Endothelial cell of umbilical vein (primary cell): ENCODE results near the gene BAG3. TPM values are rescaled to one million over a fixed set of nuclear protein-coding genes. Genes with fewer than 3 reads are reported as not detected.

Experiments used
- BruUV-seq: library from RNA; stranded (reverse); fragments of 400-500 nt; replicated peaks from 2 replicates; lab custom pipeline; 2021; lab: Mats Ljungman, UMichigan
- CTCF ChIA-PET: fragments of 300-600, 350-600 bp; sonication (Branson Sonifier 250); formaldehyde crosslinking; loops from one replicate; lab custom pipeline; 2021; ENCODE audit warnings: antibody characterized with exemption, inconsistent platforms; lab: Charles Lee
- POLR2A ChIA-PET: fragments of 300-600, 350-600 bp; sonication (Branson Sonifier 250); formaldehyde crosslinking; loops from one replicate; lab custom pipeline; 2021; ENCODE audit warnings: antibody characterized with exemption, inconsistent platforms; lab: Charles Lee
- DNase-seq: peaks from one replicate; pipeline ENCODE4 v3.0.0-alpha.2; 2011; ENCODE audit warnings: low read depth, low spot score
- FAIRE-seq: peaks from 2 replicates; lab custom pipeline; 2011; peaks lifted over from hg19 to GRCh38; lab: Jason Lieb, UNC
- H2AFZ ChIP-seq: 2 replicates; pipeline ENCODE4 v1.6.0; 2012; ENCODE audit warnings: low read depth, low read length, control low read depth, inconsistent platforms
- H3K27ac ChIP-seq: 2 replicates; pipeline ENCODE4 v1.5.1; 2011; ENCODE audit warnings: low read depth, mild to moderate bottlenecking, control low read depth, low read length, moderate library complexity; ENCODE audit not compliant: insufficient read depth
- H3K27me3 ChIP-seq, 2 experiments: 2 replicates each; pipeline versions ENCODE4 v1.6.0 to v1.6.1; 2011; ENCODE audit warnings: low read length in 2 of 2, mixed read lengths in 1 of 2; ENCODE audit not compliant: control insufficient read depth in 2 of 2, insufficient read depth in 2 of 2
- H3K36me3 ChIP-seq, 2 experiments: 2 replicates in 1 of 2; 3 replicates in 1 of 2; pipeline ENCODE4 v1.5.1; 2011; ENCODE audit warnings: low read length in 2 of 2, mild to moderate bottlenecking in 1 of 2, moderate library complexity in 1 of 2; ENCODE audit not compliant: control insufficient read depth in 2 of 2, insufficient read depth in 2 of 2; ENCODE audit errors: extremely low read depth in 1 of 2
- H3K4me1 ChIP-seq: 3 replicates; pipeline ENCODE4 v1.5.1; 2011; ENCODE audit warnings: mild to moderate bottlenecking, low read length; ENCODE audit not compliant: control insufficient read depth, insufficient read depth; ENCODE audit errors: extremely low read depth
- H3K4me2 ChIP-seq: 2 replicates; pipeline ENCODE4 v1.6.1; 2011; ENCODE audit warnings: low read length, control low read depth, mixed read lengths; ENCODE audit not compliant: insufficient read depth
- H3K4me3 ChIP-seq, 3 experiments: fragments of 200-600 bp in 1 of 3; sonication (generic), shearing (Covaris generic) in 1 of 3; replicated peaks in 1 of 3; 2 replicates each; pipeline ENCODE4 v1.5.1; 2011 to 2016; ENCODE audit warnings: control low read depth in 3 of 3, low read length in 3 of 3, mild to moderate bottlenecking in 2 of 3, inconsistent platforms in 1 of 3, low read depth in 1 of 3, moderate library complexity in 1 of 3; ENCODE audit not compliant: insufficient read depth in 1 of 3
- H3K79me2 ChIP-seq: 2 replicates; pipeline ENCODE4 v1.6.0; 2012; ENCODE audit warnings: low read length, inconsistent platforms; ENCODE audit not compliant: control insufficient read depth, insufficient read depth
- H3K9ac ChIP-seq: replicated peaks from 2 replicates; pipeline ENCODE3; 2011; ENCODE audit warnings: low read length, control low read depth; ENCODE audit not compliant: insufficient read depth; ENCODE audit errors: extremely low read depth
- H3K9me1 ChIP-seq: replicated peaks from 3 replicates; pipeline ENCODE4 v1.6.0; 2011; ENCODE audit warnings: mild to moderate bottlenecking, low read length; ENCODE audit not compliant: control insufficient read depth, insufficient read depth; ENCODE audit errors: extremely low read depth
- H3K9me3 ChIP-seq: replicated peaks from 2 replicates; pipeline ENCODE4 v1.5.1; 2012; ENCODE audit warnings: low read length, inconsistent platforms; ENCODE audit not compliant: control insufficient read depth, insufficient read depth
- H4K20me1 ChIP-seq: replicated peaks from 2 replicates; pipeline ENCODE3; 2011; ENCODE audit warnings: mild to moderate bottlenecking, low read length; ENCODE audit not compliant: control insufficient read depth, insufficient read depth; ENCODE audit errors: extremely low read depth
- CTCF ChIP-seq, 2 donors: IDR thresholded peaks; 1 replicate in 1 of 2; 2 replicates in 1 of 2; pipeline ENCODE4 v1.5.1; 2011; ENCODE audit warnings: low read length in 2 of 2, mild to moderate bottlenecking in 2 of 2, moderate library complexity in 2 of 2, control low read depth in 1 of 2, inconsistent platforms in 1 of 2, low read depth in 1 of 2; ENCODE audit not compliant: insufficient read depth in 1 of 2; ENCODE audit errors: extremely low read depth in 1 of 2
- EZH2 ChIP-seq: IDR thresholded peaks from 2 replicates; pipeline ENCODE4 v1.6.1; 2012; ENCODE audit warnings: borderline replicate concordance, low read depth, mild to moderate bottlenecking, moderate library complexity, low read length, inconsistent platforms; ENCODE audit not compliant: severe bottlenecking
- FOS ChIP-seq: IDR thresholded peaks from 2 replicates; pipeline ENCODE4 v1.6.1; 2011; ENCODE audit warnings: mild to moderate bottlenecking, low read length, moderate library complexity, borderline replicate concordance; ENCODE audit not compliant: insufficient read depth
- GATA2 ChIP-seq: IDR thresholded peaks from 2 replicates; pipeline ENCODE4 v1.7.0; 2011; ENCODE audit warnings: low read depth, mild to moderate bottlenecking, moderate library complexity, mixed read lengths, low read length; ENCODE audit not compliant: insufficient read length, insufficient read depth
- JUN ChIP-seq: IDR thresholded peaks from 2 replicates; pipeline ENCODE4 v1.6.1; 2011; ENCODE audit warnings: borderline replicate concordance, low read depth; ENCODE audit not compliant: insufficient read length, insufficient read depth
- MAX ChIP-seq: IDR thresholded peaks from 2 replicates; pipeline ENCODE4 v1.6.1; 2011; ENCODE audit not compliant: insufficient read depth, insufficient read length
- MYC ChIP-seq: IDR thresholded peaks from one replicate; pipeline ENCODE4 v1.6.1; 2011; ENCODE audit warnings: mild to moderate bottlenecking, low read depth, low read length
- POLR2A ChIP-seq: IDR thresholded peaks from 2 replicates; pipeline ENCODE4 v1.6.1; 2012; ENCODE audit warnings: low read depth, mild to moderate bottlenecking, control low read depth, low read length
- POLR2AphosphoS5 ChIP-seq: IDR thresholded peaks from 2 replicates; pipeline ENCODE4 v1.6.1; 2012; ENCODE audit warnings: low read depth, mild to moderate bottlenecking, control low read depth, low read length, moderate library complexity; ENCODE audit not compliant: insufficient read depth
- dilution Hi-C: fragments of 300-500 bp; cut with MboI; formaldehyde crosslinking; loops from one replicate; pipeline ENCODE4 v1.15.0; 2019; ENCODE audit warnings: low sequenced_read_pairs; ENCODE audit not compliant: extremely low pct_ligation_motif_present
- intact Hi-C: fragments of 100-400 bp; cut with micrococcal nuclease; formaldehyde crosslinking; loops from one replicate; pipeline ENCODE4 v1.10.0; 2022
- polyA plus RNA-seq, 4 experiments: library from polyadenylated mRNA; depleted of rRNA in 3 of 4; stranded (reverse) in 3 of 4; unstranded in 1 of 4; fragments of >200 nt; gene quantifications; 2 replicates each; pipeline versions ENCODE4 v1.2.1 to v1.2.3, GENCODE V29; 2011 to 2012; ENCODE audit warnings: missing spikeins in 1 of 4
- total RNA-seq: library from RNA; stranded (reverse); gene quantifications from 2 replicates; pipeline ENCODE4 v1.2.3, GENCODE V29; 2021

The BAG3 gene
- total and polyA plus RNA-seq, 2 donors (not counting 3 experiments of a cell fraction or from before 2014, with no cell fraction given): 25.2 to 66.7 TPM

- Histone ChIP-seq H3K79me2 (no peaks in the 10 kb centered on the region), H4K20me1 (no peaks in the 10 kb centered on the region), H3K4me2 (no peak overlapping the region), H3K27me3 (no peaks in the 10 kb centered on the region), H3K36me3 (no peaks in the 10 kb centered on the region), H3K9ac (no peak overlapping the region), H3K4me1 (peaks cover 3% of the 10 kb centered on the region), H2AFZ (no peak overlapping the region), H3K27ac (no peak overlapping the region), H3K4me3 (no peak overlapping the region), H3K9me1 (no peaks in the 10 kb centered on the region), H3K9me3 (no peaks in the 10 kb centered on the region)
- TF ChIP-seq POLR2AphosphoS5 (no peak), POLR2A (no peak), EZH2 (no peak), MAX (no peak)
- ChIA-PET POLR2A (no interaction called here), CTCF (interaction anchor here (0.8 to 1.0 kb wide), 4 partner anchors 8 to 56 kb away, joined by 3 to 5 read pairs (median 4); partner anchors contain the start of gene INPP5F)
- BruUV-seq: no TSS peak
- DNase-seq: no peak
- dilution Hi-C loops: no loop called here
- intact Hi-C loops: no loop called here
- no peak for FAIRE-seq
These were observed 43.4 kb downstream of the BAG3 start for GRCh38 chr10:119694608-119695007.

GRCh38 chr10:119700321-119700954 is 49.3 kb downstream of the BAG3 start:
- intact Hi-C loops (no loop called here), dilution Hi-C loops (no loop called here)
- no peaks in the 10 kb centered on the region for H3K9me1 ChIP-seq
- no peak overlapping the region for H3K27ac ChIP-seq
- no peaks in the 10 kb centered on the region for H4K20me1 ChIP-seq
- H3K9me3 ChIP-seq: no peaks in the 10 kb centered on the region
- no peak overlapping the region for H3K9ac ChIP-seq
- H3K36me3 ChIP-seq: no peaks in the 10 kb centered on the region
- H3K79me2 ChIP-seq: no peaks in the 10 kb centered on the region
- TF ChIP-seq POLR2A (no peak), JUN (no peak), MAX (no peak), CTCF (IDR thresholded peaks at IDR 0.05; ENCODE audit: extremely low read depth in 1 of 2, insufficient read depth in 1 of 2, low read depth in 1 of 2, low read length in 2 of 2) (no peak), POLR2AphosphoS5 (no peak), MYC (no peak), EZH2 (no peak), GATA2 (no peak), FOS (no peak)
- FAIRE-seq (no peak), DNase-seq (no peak)
- no TSS peak for BruUV-seq
- H3K4me2 ChIP-seq: no peak overlapping the region
- no peak overlapping the region for H2AFZ ChIP-seq
- H3K4me3 ChIP-seq: no peak overlapping the region
- CTCF ChIA-PET: interaction anchor here (1.8 to 1.9 kb wide), 2 partner anchors 25 to 50 kb away, joined by 4 to 5 read pairs; partner anchors contain the start of gene INPP5F
- H3K27me3 ChIP-seq: peaks cover 0 to 2% of the 10 kb centered on the region in 2 experiments
- peaks cover 6% of the 10 kb centered on the region for H3K4me1 ChIP-seq
- POLR2A ChIA-PET: no interaction called here
